Suprapubic skin (tissue), 4 donors: ENCODE results near the gene CHRDL2. TPM values are rescaled to one million over a fixed set of nuclear protein-coding genes. Genes with fewer than 3 reads are reported as not detected.

Experiments
- DNase-seq, 2 donors: peaks; one replicate each; pipeline ENCODE4 v3.0.0-alpha.2; 2019; ENCODE audit warnings: low spot score in 2 of 2
- H3K27ac ChIP-seq: fragments of 200-600 bp; sonication (generic); one replicate; pipeline ENCODE4 v1.5.1; 2019
- H3K27me3 ChIP-seq: fragments of 200-600 bp; sonication (generic); one replicate; pipeline ENCODE4 v1.5.1; 2019
- H3K36me3 ChIP-seq: fragments of 200-600 bp; sonication (generic); one replicate; pipeline ENCODE4 v1.5.1; 2019
- H3K4me1 ChIP-seq: fragments of 200-600 bp; sonication (generic); one replicate; pipeline ENCODE4 v1.5.1; 2019
- H3K4me3 ChIP-seq: fragments of 200-600 bp; sonication (generic); one replicate; pipeline ENCODE4 v1.5.1; 2019; ENCODE audit warnings: mild to moderate bottlenecking
- H3K9me3 ChIP-seq: fragments of 200-600 bp; sonication (generic); one replicate; pipeline ENCODE4 v1.5.1; 2019
- EP300 ChIP-seq: sonication (generic); formaldehyde crosslinking; IDR thresholded peaks from one replicate; pipeline ENCODE4 v1.6.1; 2017; ENCODE audit warnings: antibody characterized with exemption
- POLR2A ChIP-seq, 2 donors: fragments of 450-650 bp; IDR thresholded peaks; one replicate each; pipeline ENCODE4 v1.6.1; 2017; ENCODE audit warnings: antibody characterized with exemption in 2 of 2, mild to moderate bottlenecking in 2 of 2, moderate library complexity in 2 of 2
- POLR2AphosphoS5 ChIP-seq, 3 donors: sonication (generic); formaldehyde crosslinking; IDR thresholded peaks; one replicate each; pipeline ENCODE4 v1.6.1; 2017; ENCODE audit warnings: antibody characterized with exemption in 3 of 3
- WGBS: methylation state at CpG from one replicate; pipeline ENCODE4 v1.1.5; 2018; 5-methylcytosine and 5-hydroxymethylcytosine counted together
- total RNA-seq, 4 donors: library from RNA; depleted of rRNA; stranded (reverse); fragments of >200 nt; gene quantifications; one replicate each; pipeline ENCODE4 v1.1.0, GENCODE V29; 2016
- TF ChIP-seq, protein P1 (sequence below), 2 donors: fragments of 200-600 bp in 1 of 2; fragments of 450-650 bp in 1 of 2; sonication (generic) in 1 of 2; IDR thresholded peaks; one replicate each; pipeline ENCODE4 v1.5.1; 2016 to 2019; ENCODE audit warnings: antibody characterized with exemption in 2 of 2, mild to moderate bottlenecking in 1 of 2, moderate library complexity in 1 of 2

Gene CHRDL2
- total RNA-seq, 4 donors from 2014 or later: not detected

DNA sequence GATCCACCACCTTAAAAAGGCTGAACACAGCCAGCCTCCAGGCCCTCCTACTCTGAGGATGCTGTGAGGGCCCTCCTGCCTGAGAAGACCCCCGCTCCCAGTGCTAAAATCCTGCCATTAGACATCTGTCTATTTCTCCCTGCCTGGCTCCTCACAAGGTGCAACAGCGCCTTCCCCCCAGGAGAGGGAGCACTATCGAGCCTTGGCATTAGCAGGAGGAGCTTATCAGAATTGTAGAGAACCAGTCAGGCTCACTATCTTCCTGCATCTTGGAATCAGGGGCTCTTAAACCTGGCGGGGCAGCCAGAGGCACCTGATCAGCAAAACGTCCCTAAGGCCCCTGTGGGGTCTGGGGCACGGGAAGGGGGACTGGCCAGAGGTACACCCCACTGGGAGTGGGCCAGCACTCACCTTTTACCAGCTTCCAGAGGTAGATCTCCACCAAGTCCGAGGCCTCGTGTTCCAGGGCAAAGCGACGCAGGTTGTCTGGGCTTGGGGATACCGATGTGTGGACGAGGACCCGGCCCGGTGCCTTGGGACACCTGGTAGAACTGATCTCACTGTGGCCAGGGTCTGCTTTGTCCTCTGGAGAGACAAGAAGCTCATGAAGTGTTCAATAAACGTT lies 28.7 kb downstream of the CHRDL2 start:
- Histone ChIP-seq H3K27ac (no peak overlapping the region), H3K4me1 (peaks cover 1% of the 10 kb centered on the region), H3K9me3 (no peaks in the 10 kb centered on the region), H3K27me3 (no peaks in the 10 kb centered on the region), H3K36me3 (no peaks in the 10 kb centered on the region), H3K4me3 (no peak overlapping the region)
- 55% methylated on average over 8 of the region's 15 CpGs for WGBS
- peak in 1 of 2 donors; percentile 75 for DNase-seq
- no peak for TF ChIP-seq EP300
- no peak for TF ChIP-seq POLR2AphosphoS5 (IDR thresholded peaks at IDR 0.05)
- no peak for TF ChIP-seq POLR2A (IDR thresholded peaks at IDR 0.05)
- TF ChIP-seq, protein P1, sequence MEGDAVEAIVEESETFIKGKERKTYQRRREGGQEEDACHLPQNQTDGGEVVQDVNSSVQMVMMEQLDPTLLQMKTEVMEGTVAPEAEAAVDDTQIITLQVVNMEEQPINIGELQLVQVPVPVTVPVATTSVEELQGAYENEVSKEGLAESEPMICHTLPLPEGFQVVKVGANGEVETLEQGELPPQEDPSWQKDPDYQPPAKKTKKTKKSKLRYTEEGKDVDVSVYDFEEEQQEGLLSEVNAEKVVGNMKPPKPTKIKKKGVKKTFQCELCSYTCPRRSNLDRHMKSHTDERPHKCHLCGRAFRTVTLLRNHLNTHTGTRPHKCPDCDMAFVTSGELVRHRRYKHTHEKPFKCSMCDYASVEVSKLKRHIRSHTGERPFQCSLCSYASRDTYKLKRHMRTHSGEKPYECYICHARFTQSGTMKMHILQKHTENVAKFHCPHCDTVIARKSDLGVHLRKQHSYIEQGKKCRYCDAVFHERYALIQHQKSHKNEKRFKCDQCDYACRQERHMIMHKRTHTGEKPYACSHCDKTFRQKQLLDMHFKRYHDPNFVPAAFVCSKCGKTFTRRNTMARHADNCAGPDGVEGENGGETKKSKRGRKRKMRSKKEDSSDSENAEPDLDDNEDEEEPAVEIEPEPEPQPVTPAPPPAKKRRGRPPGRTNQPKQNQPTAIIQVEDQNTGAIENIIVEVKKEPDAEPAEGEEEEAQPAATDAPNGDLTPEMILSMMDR (IDR thresholded peaks at IDR 0.05): peak; percentile 54 to 92

DNA sequence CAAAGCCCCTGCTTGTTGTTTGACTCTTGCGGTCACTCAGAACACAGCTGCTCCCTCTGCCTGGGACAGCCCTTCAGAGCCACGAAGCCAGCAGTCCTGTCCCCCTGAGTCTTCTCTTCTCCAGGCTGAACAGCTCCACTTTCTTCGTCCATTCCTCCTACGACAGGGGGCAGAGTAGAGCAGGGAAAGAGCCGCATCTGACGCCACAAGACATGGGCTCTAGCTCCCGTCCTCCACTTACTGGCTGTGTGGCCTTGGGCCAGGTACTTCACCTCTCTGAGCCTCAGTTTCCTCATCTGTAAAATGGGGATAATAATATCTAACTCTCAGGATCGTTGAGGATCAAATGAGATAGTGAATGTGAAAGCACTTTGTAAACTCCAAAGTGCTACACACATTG lies 29.9 kb downstream of the CHRDL2 start:
- TF ChIP-seq POLR2A (IDR thresholded peaks at IDR 0.05) (no peak), POLR2AphosphoS5 (IDR thresholded peaks at IDR 0.05) (no peak), EP300 (no peak)
- TF ChIP-seq, protein P1 (IDR thresholded peaks at IDR 0.05): no peak
- no peaks in the 10 kb centered on the region for H3K27me3 ChIP-seq
- 75% methylated on average over 8 of the region's 8 CpGs for WGBS
- DNase-seq: no peak
- no peak overlapping the region for H3K4me3 ChIP-seq
- no peaks in the 10 kb centered on the region for H3K9me3 ChIP-seq
- no peak overlapping the region for H3K27ac ChIP-seq
- H3K36me3 ChIP-seq: no peaks in the 10 kb centered on the region
- H3K4me1 ChIP-seq: peaks cover 13% of the 10 kb centered on the region

DNA sequence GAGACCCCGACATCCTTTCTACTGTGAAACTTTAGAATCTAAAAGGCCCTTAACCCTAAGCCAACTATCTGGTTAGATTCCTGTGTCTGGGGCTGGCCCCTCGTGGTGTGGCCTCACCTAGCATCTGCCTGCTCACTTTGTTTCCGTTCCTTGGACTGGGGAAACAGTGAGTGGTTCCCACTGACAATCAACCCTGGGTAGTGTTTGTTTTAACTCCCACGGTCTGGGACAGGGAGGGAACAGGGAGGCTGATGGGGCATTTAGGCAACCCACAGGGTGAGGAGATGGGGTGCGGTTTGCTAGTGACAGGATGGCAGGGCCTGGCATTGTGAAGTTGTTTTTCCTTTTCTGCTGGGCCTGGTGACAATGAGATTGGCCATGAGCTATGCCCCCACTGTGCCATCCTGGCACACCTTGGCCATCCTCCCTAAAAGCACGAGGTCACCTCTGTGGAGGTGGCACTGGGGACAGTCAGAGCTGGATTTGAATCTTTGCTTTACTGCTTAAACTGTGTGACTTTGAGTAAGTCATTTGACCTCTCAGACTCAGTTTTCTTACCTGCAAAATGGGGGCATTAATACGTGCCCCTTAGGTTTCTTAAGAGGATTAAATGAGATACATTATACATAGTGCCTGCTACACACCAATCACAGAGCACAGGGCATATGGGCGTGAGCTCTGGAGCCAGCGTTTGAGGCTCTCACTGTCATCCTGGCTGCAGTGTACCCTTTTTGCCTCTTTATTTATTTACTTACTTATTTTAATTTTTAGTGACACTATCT lies 31.4 kb downstream of the CHRDL2 start:
- no peaks in the 10 kb centered on the region for H3K9me3 ChIP-seq
- H3K36me3 ChIP-seq: no peaks in the 10 kb centered on the region
- WGBS: 87% methylated on average over 8 of the region's 9 CpGs
- H3K27me3 ChIP-seq: no peaks in the 10 kb centered on the region
- H3K27ac ChIP-seq: no peak overlapping the region
- no peak overlapping the region for H3K4me3 ChIP-seq
- H3K4me1 ChIP-seq: peaks cover 22% of the 10 kb centered on the region
- TF ChIP-seq, protein P1 (IDR thresholded peaks at IDR 0.05): no peak
- no peak for TF ChIP-seq EP300
- no peak for TF ChIP-seq POLR2A (IDR thresholded peaks at IDR 0.05)
- TF ChIP-seq POLR2AphosphoS5 (IDR thresholded peaks at IDR 0.05): no peak
- DNase-seq: no peak

DNA sequence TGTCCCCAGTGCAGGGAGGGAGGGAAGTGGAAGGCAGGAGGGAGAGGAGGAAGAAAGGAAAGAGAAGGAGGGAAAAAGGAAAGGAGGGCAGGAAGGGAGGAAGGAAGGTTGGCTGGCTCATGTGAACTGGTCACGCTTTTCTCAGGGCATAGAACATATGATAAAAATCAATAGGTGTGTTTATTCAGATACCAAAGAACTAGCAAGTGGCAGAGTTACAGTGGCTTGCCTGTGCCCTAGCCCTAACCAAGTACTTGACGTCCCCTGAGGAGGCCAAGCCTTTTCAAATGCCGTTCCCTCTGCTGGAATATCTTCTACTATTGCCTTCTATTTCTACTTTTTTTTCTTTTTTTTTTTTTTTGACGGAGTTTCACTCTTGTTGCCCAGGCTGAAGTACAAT lies 33.5 kb downstream of the CHRDL2 start:
- H3K4me1 ChIP-seq: peaks cover 22% of the 10 kb centered on the region
- 81% methylated on average over 4 of the region's 4 CpGs for WGBS
- peak overlapping the region; percentile 20 for H3K4me3 ChIP-seq
- H3K9me3 ChIP-seq: no peaks in the 10 kb centered on the region
- H3K36me3 ChIP-seq: no peaks in the 10 kb centered on the region
- H3K27me3 ChIP-seq: no peaks in the 10 kb centered on the region
- TF ChIP-seq, protein P1 (IDR thresholded peaks at IDR 0.05): no peak
- TF ChIP-seq POLR2A (IDR thresholded peaks at IDR 0.05) (no peak), POLR2AphosphoS5 (IDR thresholded peaks at IDR 0.05) (no peak), EP300 (no peak)
- H3K27ac ChIP-seq: peak overlapping the region; percentile 60
- no peak for DNase-seq

DNA sequence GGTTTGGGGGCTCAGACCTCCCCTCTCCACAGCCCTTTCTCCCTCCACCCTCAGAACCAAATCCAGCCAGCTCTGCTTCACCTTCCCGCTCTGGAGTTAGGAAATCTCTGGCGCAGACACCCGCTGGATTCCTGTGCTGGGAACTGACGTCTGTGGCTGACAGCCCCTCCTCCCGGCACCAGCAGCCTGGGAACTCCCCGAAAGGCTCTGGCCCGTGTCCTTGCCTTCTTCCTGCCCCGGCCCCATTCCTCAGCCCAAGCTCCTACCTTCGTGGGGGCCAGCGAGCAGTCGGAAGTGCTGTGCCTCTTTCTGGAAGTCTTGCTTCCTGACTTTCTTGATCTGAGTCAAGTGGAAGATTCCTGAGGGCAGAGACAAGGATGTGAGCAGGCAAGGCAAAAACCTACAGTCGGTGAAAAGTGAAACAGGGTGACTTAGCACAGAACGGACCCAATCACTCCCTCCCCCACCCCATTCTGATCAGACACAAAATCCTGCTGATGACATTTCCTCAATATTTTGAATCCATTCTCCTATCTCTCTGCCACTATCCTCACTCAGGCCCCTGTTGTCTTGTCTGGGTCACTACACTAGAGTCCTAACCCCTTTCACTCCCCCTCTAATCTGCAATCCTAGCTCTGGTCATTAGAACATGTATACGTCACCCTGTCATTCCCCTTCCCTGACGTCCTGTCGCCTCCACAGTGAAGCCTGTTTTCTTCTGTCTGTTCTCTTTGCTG lies 34.1 kb downstream of the CHRDL2 start:
- DNase-seq: peak; percentile 86
- Histone ChIP-seq H3K36me3 (no peaks in the 10 kb centered on the region), H3K27ac (peak overlapping the region; percentile 60), H3K27me3 (no peaks in the 10 kb centered on the region), H3K4me1 (peaks cover 22% of the 10 kb centered on the region), H3K9me3 (no peaks in the 10 kb centered on the region), H3K4me3 (peak overlapping the region; percentile 20)
- WGBS: 33% methylated on average over 16 of the region's 16 CpGs
- TF ChIP-seq EP300 (peak; percentile 69), POLR2A (IDR thresholded peaks at IDR 0.05) (no peak), POLR2AphosphoS5 (IDR thresholded peaks at IDR 0.05) (peak in 1 of 3 donors; percentile 26)
